Activated T-helper 17 cell treated with anti-CD3 and anti-CD28 coated beads, Interleukin-2, amount 50 U/mL, for 72 hours (primary cell): ENCODE measurements around the gene YDJC. TPM values are rescaled to one million over a fixed set of nuclear protein-coding genes. Genes with fewer than 3 reads are reported as not detected.
"Not testable (repeated sequence)": the region's sequence is repeated elsewhere in the genome, so short reads cannot be mapped to it uniquely, and the experiment has no call there.

Source experiments
- ATAC-seq: fragments of 150-1000 bp; cut with Tn5 transposase; replicated peaks from 2 replicates; pipeline ENCODE4 v1.10.0; 2021; ENCODE audit warnings: mild to moderate bottlenecking, moderate library complexity
- H3K27ac Mint-ChIP-seq: one replicate; pipeline ENCODE4 v1.8.0; 2022; ENCODE audit warnings: mixed read lengths
- H3K27me3 Mint-ChIP-seq: one replicate; pipeline ENCODE4 v1.8.0; 2022; ENCODE audit warnings: mixed read lengths
- H3K36me3 Mint-ChIP-seq: one replicate; pipeline ENCODE4 v1.8.0; 2022; ENCODE audit warnings: low read depth, mild to moderate bottlenecking, mixed read lengths
- H3K4me1 Mint-ChIP-seq: one replicate; pipeline ENCODE4 v1.8.0; 2022; ENCODE audit warnings: mixed read lengths
- H3K4me3 Mint-ChIP-seq: one replicate; pipeline ENCODE4 v1.8.0; 2022; ENCODE audit warnings: mild to moderate bottlenecking, mixed read lengths
- H3K9me3 Mint-ChIP-seq: one replicate; pipeline ENCODE4 v1.8.0; 2022; ENCODE audit warnings: mixed read lengths
- total RNA-seq, 2 donors: library from RNA; stranded (reverse); gene quantifications; one replicate each; pipeline ENCODE4 v1.2.3, GENCODE V29; 2022

The YDJC gene
- total RNA-seq, 2 donors from 2014 or later = 28.9 to 56.6 TPM

DNA sequence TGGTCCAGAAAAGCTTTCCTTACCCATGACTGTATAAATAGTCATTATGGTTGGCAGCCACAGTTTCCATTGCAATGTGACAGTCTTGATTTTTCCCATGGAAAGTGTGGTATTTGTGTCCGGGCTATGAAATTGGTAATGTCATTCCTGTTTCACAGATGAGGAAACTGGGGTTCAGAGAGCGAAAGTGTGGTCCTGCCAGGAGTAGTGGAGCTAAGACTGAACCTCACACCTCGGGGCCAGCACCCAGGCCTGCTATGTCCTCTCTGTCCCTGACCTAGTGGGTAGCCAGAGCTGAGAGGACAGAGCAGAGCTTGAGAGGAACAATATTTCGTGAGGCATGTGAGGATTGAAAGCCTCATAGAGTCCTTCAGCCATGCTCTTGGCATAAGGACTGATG is 1.2 kb upstream of the YDJC start:
- H3K9me3 Mint-ChIP-seq = no peaks in the 10 kb centered on the region
- no peaks in the 10 kb centered on the region for H3K27me3 Mint-ChIP-seq
- ATAC-seq = no peak
- H3K4me3 Mint-ChIP-seq = peak overlapping the region; percentile 87
- H3K36me3 Mint-ChIP-seq = peaks cover 31% of the 10 kb centered on the region
- no peak overlapping the region for H3K27ac Mint-ChIP-seq
- H3K4me1 Mint-ChIP-seq = peaks cover 23% of the 10 kb centered on the region

DNA sequence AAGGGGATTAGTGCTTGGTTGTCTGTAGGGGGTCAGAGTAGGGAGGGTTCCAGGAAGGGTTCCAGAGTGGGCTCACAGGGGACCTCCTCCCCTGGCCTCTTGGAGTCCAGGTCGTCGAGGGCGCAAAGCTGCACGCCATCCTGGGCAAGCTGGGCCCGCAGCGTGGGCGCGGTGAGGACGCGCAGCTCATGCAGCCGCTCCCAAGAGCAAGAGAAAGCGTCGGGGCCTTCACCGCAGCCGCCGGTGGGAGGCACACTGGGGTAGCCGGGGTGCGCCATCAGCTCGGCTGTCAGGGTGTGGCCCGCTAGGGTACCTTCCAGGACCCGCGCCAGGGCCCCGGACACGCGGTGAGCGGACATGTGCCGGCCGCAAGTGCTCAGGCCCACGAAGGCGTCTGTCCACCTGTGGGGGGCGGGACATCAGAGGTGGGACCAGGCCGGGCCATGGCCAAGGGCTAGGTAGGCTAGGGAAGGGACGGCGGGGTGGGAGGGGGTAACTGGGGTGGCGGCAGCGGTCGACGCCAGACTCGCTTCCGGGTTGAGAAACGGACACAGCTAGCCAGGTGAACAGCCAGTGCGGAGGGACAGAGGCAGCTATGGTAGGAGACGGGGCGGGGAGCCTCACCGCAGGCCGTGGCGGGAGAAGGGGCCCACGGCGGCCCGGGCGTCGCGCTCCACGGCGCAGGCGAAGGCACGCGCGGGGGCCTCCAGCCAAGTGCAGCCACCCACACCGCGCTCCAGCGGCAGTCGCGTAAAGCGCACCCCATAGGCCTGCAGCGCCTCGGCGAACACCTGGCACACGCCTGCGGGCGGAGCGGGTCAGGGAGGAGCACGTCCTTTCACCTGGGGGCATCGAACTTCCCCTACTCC is 1.2 kb downstream of the YDJC start:
- H3K36me3 Mint-ChIP-seq = peaks cover 43% of the 10 kb centered on the region
- no peaks in the 10 kb centered on the region for H3K27me3 Mint-ChIP-seq
- no peaks in the 10 kb centered on the region for H3K9me3 Mint-ChIP-seq
- H3K27ac Mint-ChIP-seq = peak overlapping the region; percentile 88
- peaks cover 23% of the 10 kb centered on the region for H3K4me1 Mint-ChIP-seq
- H3K4me3 Mint-ChIP-seq = peak overlapping the region; percentile 87
- ATAC-seq = peak; percentile 0

DNA sequence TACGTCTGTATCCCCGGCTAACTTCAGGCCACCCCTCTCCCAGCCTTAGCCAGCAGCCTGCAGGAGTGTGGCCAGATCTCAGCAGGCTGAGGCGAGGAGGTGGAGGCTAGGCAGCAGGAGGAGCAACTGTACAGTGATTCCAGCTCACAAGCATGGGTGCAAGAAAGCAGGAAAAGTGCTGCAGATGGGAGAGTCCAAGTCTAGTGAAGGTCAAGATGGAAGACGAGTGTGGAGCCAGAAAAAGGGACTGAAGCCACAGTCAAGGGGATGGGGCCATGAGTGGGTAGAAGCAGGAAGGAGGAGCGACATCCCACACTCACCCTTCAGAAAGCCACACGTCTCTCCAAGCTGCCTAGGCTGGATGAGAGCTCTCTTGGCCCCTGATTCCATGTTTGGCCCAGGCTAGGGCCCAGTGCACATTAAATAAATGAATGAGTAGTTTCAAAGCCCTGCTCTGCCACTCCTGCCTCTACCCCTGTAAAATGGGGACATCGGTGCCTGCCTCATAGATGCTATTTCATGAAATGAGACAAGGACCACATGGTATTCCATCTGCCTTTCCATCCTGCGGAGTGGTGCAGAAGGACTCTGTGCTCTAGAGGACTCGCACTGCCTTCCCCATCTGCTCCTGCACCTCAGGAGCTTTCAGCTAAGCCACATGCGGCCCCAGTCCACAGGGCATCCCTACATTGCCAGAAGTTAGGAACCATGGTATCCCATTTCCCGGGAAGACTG is 2.9 kb downstream of the YDJC start:
- no peaks in the 10 kb centered on the region for H3K9me3 Mint-ChIP-seq
- peak overlapping the region; percentile 87 for H3K4me3 Mint-ChIP-seq
- peak overlapping the region; percentile 76 for H3K27ac Mint-ChIP-seq
- H3K36me3 Mint-ChIP-seq = peaks cover 60% of the 10 kb centered on the region
- H3K27me3 Mint-ChIP-seq = no peaks in the 10 kb centered on the region
- H3K4me1 Mint-ChIP-seq = peaks cover 18% of the 10 kb centered on the region
- no peak for ATAC-seq

DNA sequence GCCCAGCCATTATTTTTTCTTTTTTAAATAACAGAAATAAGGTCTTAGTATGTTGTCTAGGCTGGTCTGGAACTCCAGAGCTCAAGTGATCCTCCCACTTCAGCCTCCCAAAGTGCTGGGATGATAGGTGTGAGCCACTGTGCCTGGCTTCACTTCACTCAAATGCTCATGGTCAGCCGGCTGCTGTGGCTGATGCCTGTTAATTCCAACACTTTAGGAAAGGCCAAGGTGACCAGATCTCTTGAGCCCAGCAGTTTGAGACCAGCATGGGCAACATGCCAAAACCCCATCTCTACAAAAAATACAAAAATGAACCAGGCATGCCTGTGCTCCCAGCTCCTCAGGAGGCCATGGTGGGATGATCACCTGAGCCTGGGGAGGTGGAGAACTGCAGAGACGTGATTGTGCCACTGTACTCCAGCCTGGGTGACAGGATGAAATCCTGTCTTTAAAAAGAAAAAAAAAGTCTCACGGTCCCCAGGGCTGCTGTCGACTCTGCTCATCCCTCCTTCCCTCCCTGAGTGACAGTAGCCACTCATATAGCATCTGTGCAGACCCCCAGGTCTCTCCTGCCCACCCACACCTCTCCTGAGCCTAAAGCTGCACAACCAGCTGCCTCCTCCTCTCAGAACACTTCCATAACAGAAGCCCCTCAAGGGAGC is 3.6 kb downstream of the YDJC start:
- ATAC-seq = no peak
- peak overlapping the region; percentile 87 for H3K4me3 Mint-ChIP-seq
- H3K9me3 Mint-ChIP-seq = no peaks in the 10 kb centered on the region
- H3K36me3 Mint-ChIP-seq = peaks cover 67% of the 10 kb centered on the region
- no peaks in the 10 kb centered on the region for H3K27me3 Mint-ChIP-seq
- peaks cover 18% of the 10 kb centered on the region for H3K4me1 Mint-ChIP-seq
- peak overlapping the region; percentile 76 for H3K27ac Mint-ChIP-seq

DNA sequence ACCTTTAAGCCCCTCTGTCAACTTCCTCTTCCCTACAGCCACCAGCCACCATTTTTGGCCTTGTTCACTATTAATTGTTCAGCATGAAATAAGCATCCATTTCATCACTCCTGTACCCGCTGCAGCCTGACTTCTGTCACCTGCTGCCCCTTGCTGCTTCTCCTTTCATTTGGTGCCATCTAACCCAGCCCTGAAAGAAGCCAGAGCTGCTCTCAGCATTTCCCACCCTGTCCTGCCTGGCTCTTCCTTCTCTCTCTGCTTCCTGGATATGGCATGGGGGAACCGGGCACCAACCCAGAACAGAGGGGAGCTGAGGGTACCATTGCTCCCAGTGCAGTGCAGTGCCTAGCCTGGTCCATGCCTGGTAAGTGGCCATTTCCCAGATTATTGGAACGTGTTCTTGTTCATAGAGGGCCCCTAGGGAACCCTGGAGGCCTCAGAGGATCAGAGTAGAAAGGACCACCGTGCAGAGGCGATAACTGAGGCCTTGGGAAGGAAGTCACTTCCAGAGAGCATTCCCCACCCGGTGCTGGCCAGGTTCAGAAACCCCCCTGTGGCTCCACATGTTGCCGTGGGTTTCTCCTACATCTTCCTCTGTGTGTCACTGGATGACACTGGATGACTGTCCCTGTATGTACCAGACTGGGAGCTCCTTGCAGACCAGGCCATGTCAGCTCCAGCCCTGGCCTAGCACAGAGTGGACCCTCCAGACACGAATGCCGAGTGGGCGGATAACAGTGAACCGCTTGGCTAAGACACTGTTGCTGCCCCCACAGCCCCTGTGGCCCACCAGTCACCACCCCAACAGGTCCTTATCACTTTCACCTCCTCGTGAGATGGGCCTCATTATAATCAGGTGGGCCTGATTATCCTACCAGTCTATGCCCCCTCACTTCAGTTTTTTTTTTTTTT is 4.7 kb downstream of the YDJC start:
- Mint-ChIP-seq H3K27ac (peak overlapping the region; percentile 64), H3K36me3 (peaks cover 75% of the 10 kb centered on the region), H3K27me3 (no peaks in the 10 kb centered on the region), H3K9me3 (no peaks in the 10 kb centered on the region), H3K4me3 (no peak overlapping the region), H3K4me1 (peaks cover 18% of the 10 kb centered on the region)
- no peak for ATAC-seq

DNA sequence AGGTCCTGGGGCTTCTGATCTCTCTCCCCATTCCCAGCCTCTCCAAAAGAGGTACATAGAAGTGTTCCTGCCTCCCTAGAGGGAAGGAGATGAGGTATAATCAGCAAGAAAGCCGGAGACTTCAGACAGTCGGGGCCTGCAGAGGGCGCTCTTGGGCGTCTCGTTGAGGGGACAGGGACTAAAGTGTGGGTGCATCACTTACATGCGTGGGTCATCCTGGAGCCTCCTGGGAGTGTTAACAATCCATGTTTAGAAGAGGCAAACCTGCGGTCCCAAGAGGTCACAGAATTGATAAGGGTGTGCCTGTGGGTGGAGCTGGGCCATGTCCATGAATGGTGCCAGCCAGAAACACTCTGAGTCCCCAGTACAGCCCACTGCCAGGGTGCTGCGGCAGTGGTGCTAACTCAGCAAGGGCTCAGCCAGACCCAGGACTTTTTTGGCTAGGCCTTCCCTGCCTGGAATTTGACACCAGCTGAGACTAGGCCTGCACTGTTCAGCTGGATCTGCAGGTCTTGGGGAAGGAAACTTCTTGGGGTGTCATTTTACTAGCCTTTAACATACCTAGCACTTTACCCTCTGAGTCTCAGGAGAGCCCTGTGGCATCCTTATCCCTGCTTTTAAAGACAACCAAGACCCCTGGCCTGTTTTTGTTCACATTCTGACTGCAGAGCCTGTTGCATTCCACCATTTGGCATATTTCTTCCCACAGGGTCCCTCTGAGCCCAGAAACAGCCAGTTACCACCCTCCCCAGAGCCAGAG is 5.5 kb downstream of the YDJC start:
- Mint-ChIP-seq H3K9me3 (no peaks in the 10 kb centered on the region), H3K27ac (peak overlapping the region; percentile 64), H3K36me3 (peaks cover 78% of the 10 kb centered on the region), H3K4me3 (no peak overlapping the region), H3K4me1 (peaks cover 18% of the 10 kb centered on the region), H3K27me3 (no peaks in the 10 kb centered on the region)
- no peak for ATAC-seq

DNA sequence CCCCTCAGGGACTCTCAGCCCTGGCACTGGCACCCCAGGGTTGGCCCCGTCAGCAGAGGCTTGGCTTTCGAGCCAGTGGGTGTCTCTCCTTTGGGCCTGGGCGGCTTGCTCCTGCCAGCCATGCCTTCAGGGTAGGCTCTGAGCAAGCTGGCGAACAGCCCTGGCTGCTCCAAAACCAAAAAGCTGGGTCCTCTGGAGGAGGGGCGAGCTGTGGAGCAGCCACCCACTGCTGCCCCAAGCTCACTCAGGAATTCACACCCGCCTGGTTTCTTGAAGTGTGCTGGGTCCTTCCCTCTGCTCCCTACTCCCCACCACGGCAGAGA is 6.2 kb downstream of the YDJC start:
- H3K9me3 Mint-ChIP-seq = no peaks in the 10 kb centered on the region
- no peak overlapping the region for H3K4me3 Mint-ChIP-seq
- H3K36me3 Mint-ChIP-seq = peaks cover 74% of the 10 kb centered on the region
- peaks cover 18% of the 10 kb centered on the region for H3K4me1 Mint-ChIP-seq
- no peak overlapping the region for H3K27ac Mint-ChIP-seq
- H3K27me3 Mint-ChIP-seq = no peaks in the 10 kb centered on the region
- ATAC-seq = no peak

DNA sequence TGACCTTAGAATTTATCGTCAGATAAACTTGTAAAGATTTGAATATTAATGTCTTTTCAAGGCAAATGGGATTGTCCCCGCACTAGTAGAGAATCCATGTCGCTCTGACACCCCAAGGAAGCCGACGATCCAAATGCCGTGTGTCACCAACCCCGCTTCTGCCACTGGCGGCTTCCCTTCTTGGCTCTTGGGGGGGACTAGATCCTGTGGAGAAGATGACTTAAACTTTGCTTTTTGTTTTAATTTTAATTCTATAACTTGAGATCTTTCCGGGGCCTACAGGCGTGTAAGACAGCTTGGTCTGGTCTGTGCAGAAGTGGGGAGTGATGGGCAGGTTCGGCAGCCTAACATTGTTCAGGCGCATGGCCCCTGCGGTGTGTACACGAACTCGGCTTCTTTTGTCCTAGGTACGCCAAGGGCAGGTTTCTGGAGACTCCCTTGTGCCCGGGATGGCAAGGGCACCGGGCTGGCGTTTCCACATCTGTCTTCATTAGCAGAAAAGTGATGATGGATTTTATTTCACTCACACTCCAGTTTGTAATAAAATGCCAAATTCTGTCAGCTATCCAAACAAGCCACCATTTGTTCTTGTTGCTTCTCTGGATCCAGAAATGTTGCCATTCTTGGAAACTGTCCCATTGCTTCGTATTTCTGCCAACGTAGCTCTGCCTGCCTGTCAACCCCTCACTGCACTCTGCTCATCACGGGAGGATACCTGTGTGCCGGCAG is 6.7 kb downstream of the YDJC start:
- peaks cover 69% of the 10 kb centered on the region for H3K36me3 Mint-ChIP-seq
- no peak overlapping the region for H3K4me3 Mint-ChIP-seq
- no peaks in the 10 kb centered on the region for H3K27me3 Mint-ChIP-seq
- peak overlapping the region; percentile 82 for H3K27ac Mint-ChIP-seq
- no peak for ATAC-seq
- H3K4me1 Mint-ChIP-seq = peaks cover 14% of the 10 kb centered on the region
- H3K9me3 Mint-ChIP-seq = no peaks in the 10 kb centered on the region

DNA sequence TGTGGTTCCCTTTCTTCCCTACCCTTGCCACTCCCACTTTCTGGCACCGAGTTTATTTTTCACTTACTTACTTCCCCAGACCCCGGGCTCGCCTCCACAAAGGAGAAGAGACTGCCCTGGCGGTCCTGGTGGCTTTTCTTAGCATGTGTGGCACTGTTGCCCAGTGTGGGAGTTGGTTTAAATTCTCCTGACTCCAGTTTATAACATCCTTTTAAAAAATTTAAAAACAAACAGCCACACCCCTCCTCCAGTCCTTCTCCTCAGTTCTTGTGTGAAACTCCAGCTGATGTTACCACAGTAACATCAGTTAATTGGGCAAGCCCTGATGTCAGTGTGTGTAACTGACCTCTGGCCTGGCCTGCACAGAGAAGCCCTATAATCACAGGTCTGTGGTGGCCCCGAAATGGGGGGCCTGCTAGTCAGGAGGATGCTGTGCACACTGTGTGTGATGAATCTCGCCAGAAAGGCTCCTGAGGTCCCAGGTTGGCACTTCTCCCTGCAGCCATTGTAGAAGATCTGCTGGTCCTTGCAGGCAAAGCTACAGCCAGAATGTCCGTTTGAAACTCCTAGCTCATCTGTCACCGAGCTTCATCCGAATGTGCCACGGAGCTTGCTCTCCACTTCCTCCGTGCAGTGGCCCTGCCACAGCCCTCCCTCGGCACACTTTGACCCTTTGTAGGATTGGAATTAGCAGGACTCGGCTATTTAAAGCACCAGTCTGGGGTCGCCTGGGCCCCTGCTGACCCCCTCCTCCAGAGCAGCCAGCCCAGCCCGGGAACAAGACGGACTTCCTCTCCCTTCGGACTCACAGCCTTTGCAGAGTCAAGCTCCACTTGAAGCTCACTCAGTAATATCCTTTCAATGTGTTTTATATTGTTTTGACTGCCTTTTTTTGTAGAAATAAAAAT is 7.6 kb downstream of the YDJC start:
- Mint-ChIP-seq H3K4me3 (no peak overlapping the region), H3K4me1 (peaks cover 10% of the 10 kb centered on the region), H3K27ac (peak overlapping the region; percentile 82), H3K27me3 (no peaks in the 10 kb centered on the region), H3K36me3 (peaks cover 67% of the 10 kb centered on the region), H3K9me3 (no peaks in the 10 kb centered on the region)
- no peak for ATAC-seq

DNA sequence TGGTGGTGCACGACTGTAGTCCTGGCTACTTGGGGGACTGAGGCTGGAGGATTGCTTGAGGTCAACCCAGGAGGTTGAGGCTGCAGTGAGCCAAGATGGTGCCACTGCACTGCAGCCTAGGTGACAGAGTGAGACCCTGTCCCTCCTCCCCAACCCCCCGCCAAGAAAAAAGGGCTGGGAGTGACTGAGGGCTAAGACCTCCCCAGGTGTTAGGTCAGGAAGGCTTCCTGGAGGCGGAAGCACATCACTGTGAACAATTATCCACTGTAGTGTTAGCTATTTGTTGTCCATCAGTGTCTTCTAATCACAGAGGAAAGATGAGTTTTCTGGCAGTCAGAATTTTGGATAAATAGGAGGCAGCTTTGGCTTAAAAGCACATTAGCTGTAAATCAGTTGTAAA is 8.8 kb downstream of the YDJC start:
- Mint-ChIP-seq H3K9me3 (no peaks in the 10 kb centered on the region), H3K4me1 (peaks cover 3% of the 10 kb centered on the region), H3K27ac (no peak overlapping the region)

DNA sequence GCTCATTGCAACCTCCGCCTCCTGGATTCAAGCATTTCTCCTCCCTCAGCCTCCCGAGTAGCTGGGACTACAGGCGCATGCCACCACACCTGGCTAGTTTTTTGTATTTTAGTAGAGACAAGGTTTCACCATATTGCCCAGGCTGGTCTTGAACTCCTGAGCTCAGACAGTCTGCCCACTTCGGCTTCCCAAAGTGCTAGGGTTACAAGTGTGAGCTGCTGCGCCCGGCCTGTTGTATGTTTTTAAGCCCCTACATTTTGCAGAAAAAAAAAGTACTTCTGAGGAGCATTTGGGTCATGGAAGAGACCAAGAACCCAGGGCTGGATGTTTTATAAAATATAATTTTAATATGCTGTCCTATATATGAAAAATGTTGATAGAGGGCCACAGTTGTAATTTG is 12.5 kb downstream of the YDJC start:
- not testable (repeated sequence) for H3K27me3 Mint-ChIP-seq, ATAC-seq, H3K4me3 Mint-ChIP-seq, H3K9me3 Mint-ChIP-seq, H3K27ac Mint-ChIP-seq
- H3K36me3 Mint-ChIP-seq = peaks cover 78% of the 10 kb centered on the region
- peaks cover 16% of the 10 kb centered on the region for H3K4me1 Mint-ChIP-seq

More for the DNA sequence above, 8.8 kb downstream of the YDJC start:
- no peak overlapping the region for H3K4me3 Mint-ChIP-seq
- no peak for ATAC-seq
- H3K36me3 Mint-ChIP-seq = peaks cover 65% of the 10 kb centered on the region
- H3K27me3 Mint-ChIP-seq = no peaks in the 10 kb centered on the region

DNA sequence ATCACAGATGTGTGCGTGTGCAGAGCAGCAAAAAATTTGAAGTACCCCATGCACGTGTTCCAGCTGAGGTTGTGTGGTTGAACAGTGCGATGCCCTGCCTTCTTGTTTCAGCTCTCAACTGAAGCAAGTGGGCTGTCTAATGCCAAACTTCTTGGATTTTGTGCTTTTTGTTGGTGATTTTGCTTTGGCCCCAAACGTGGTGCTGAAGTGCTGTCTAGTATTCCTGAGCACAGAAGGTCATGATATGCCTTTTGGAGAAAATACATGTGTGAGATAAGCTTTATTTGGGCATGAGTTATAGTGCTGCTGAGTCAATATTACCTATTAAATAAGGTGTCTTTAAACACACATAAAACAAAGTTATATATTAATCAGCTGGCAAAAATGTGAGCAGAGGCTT is 14.1 kb downstream of the YDJC start:
- no peak overlapping the region for H3K4me3 Mint-ChIP-seq
- H3K36me3 Mint-ChIP-seq = peaks cover 78% of the 10 kb centered on the region
- ATAC-seq = no peak
- no peaks in the 10 kb centered on the region for H3K27me3 Mint-ChIP-seq
- H3K27ac Mint-ChIP-seq = peak overlapping the region; percentile 73
- peaks cover 17% of the 10 kb centered on the region for H3K4me1 Mint-ChIP-seq
- no peaks in the 10 kb centered on the region for H3K9me3 Mint-ChIP-seq
